Liver (tissue), 9 donors: Measurements from ENCODE around the gene CRACR2A. TPM values are rescaled to one million over a fixed set of nuclear protein-coding genes. Genes with fewer than 3 reads are reported as not detected.

Source experiments
- DNase-seq: peaks from one replicate; pipeline ENCODE4 v3.0.0-alpha.2; 2017; ENCODE audit warnings: low spot score
- H3K27ac ChIP-seq, 2 donors: one replicate each; pipeline ENCODE4 v1.7.0; 2013; ENCODE audit warnings: inconsistent platforms in 2 of 2, low read length in 2 of 2, control low read depth in 1 of 2, low read depth in 1 of 2, mild to moderate bottlenecking in 1 of 2
- H3K27me3 ChIP-seq, 4 donors: one replicate each; pipeline versions ENCODE4 v1.6.1 to v1.7.0; 2013; ENCODE audit warnings: low read length in 3 of 4, inconsistent platforms in 1 of 4, mild to moderate bottlenecking in 1 of 4, moderate library complexity in 1 of 4; ENCODE audit not compliant: control insufficient read depth in 4 of 4, insufficient read depth in 4 of 4
- H3K36me3 ChIP-seq, 4 donors: one replicate each; pipeline versions ENCODE4 v1.6.1 to v1.7.0; 2013; ENCODE audit warnings: low read length in 3 of 4, mild to moderate bottlenecking in 3 of 4, low read depth in 1 of 4, moderate library complexity in 1 of 4; ENCODE audit not compliant: control insufficient read depth in 4 of 4, insufficient read depth in 3 of 4
- H3K4me1 ChIP-seq, 4 donors: one replicate each; pipeline versions ENCODE4 v1.6.1 to v1.7.0; 2013; ENCODE audit warnings: low read length in 3 of 4, mild to moderate bottlenecking in 3 of 4, moderate library complexity in 1 of 4; ENCODE audit not compliant: control insufficient read depth in 4 of 4, insufficient read depth in 4 of 4
- H3K4me3 ChIP-seq, 3 donors: one replicate each; pipeline versions ENCODE4 v1.6.1 to v1.7.0; 2013; ENCODE audit warnings: low read length in 3 of 3, control low read depth in 1 of 3, low read depth in 1 of 3, mild to moderate bottlenecking in 1 of 3
- H3K9ac ChIP-seq, 2 donors: one replicate each; pipeline ENCODE4 v1.7.0; 2013; ENCODE audit warnings: low read length in 2 of 2, mild to moderate bottlenecking in 2 of 2, moderate library complexity in 2 of 2, control low read depth in 1 of 2, low read depth in 1 of 2
- H3K9me3 ChIP-seq, 4 donors: one replicate each; pipeline versions ENCODE4 v1.6.1 to v1.7.0; 2013; ENCODE audit warnings: low read length in 3 of 4; ENCODE audit not compliant: control insufficient read depth in 4 of 4
- ATF3 ChIP-seq: IDR thresholded peaks from 2 replicates; pipeline ENCODE4 v1.6.1; 2016; ENCODE audit warnings: antibody characterized with exemption
- CTCF ChIP-seq: fragments of 150-350 bp; IDR thresholded peaks from 2 replicates; pipeline ENCODE4 v1.5.1; 2017; ENCODE audit warnings: improper control_type of control experiment, low read depth, low read length; ENCODE audit not compliant: missing input control
- EGR1 ChIP-seq, 2 donors: IDR thresholded peaks; 2 replicates each; pipeline ENCODE4 v1.6.1; 2016 to 2018; ENCODE audit warnings: antibody characterized with exemption in 2 of 2, low read depth in 2 of 2
- FOXA1 ChIP-seq: IDR thresholded peaks from 2 replicates; pipeline ENCODE4 v1.6.1; 2016; ENCODE audit warnings: antibody characterized with exemption
- FOXA2 ChIP-seq: IDR thresholded peaks from 2 replicates; pipeline ENCODE4 v1.6.1; 2016; ENCODE audit warnings: antibody characterized with exemption
- GABPA ChIP-seq, 2 donors: IDR thresholded peaks in 1 of 2; conservative IDR thresholded peaks in 1 of 2; 2 replicates each; pipeline ENCODE4 v1.6.1; 2016; ENCODE audit warnings: antibody characterized with exemption in 2 of 2, mild to moderate bottlenecking in 1 of 2, moderate library complexity in 1 of 2
- HNF4A ChIP-seq, 2 donors: conservative IDR thresholded peaks; 2 replicates each; pipeline ENCODE4 v1.6.1; 2016; ENCODE audit warnings: antibody characterized with exemption in 2 of 2, mild to moderate bottlenecking in 2 of 2
- HNF4G ChIP-seq: IDR thresholded peaks from 2 replicates; pipeline ENCODE4 v1.6.1; 2016; ENCODE audit warnings: antibody characterized with exemption
- JUND ChIP-seq, 2 donors: IDR thresholded peaks; 2 replicates each; pipeline ENCODE4 v1.6.1; 2016; ENCODE audit warnings: antibody characterized with exemption in 2 of 2
- MAX ChIP-seq: IDR thresholded peaks from 2 replicates; pipeline ENCODE4 v1.6.1; 2016; ENCODE audit warnings: antibody characterized with exemption
- NR2F2 ChIP-seq: IDR thresholded peaks from 2 replicates; pipeline ENCODE4 v1.6.1; 2016; ENCODE audit warnings: antibody characterized with exemption
- RAD21 ChIP-seq, 2 donors: IDR thresholded peaks; 2 replicates each; pipeline ENCODE4 v1.6.1; 2016; ENCODE audit warnings: antibody characterized with exemption in 2 of 2, mild to moderate bottlenecking in 2 of 2
- RXRA ChIP-seq, 2 donors: IDR thresholded peaks; 2 replicates each; pipeline ENCODE4 v1.6.1; 2017 to 2018; ENCODE audit warnings: antibody characterized with exemption in 2 of 2, mild to moderate bottlenecking in 1 of 2
- SP1 ChIP-seq: IDR thresholded peaks from 2 replicates; pipeline ENCODE4 v1.6.1; 2018; ENCODE audit warnings: antibody characterized with exemption, mild to moderate bottlenecking
- TAF1 ChIP-seq: conservative IDR thresholded peaks from 2 replicates; pipeline ENCODE4 v1.6.1; 2016; ENCODE audit warnings: antibody characterized with exemption, mild to moderate bottlenecking
- YY1 ChIP-seq: IDR thresholded peaks from 2 replicates; pipeline ENCODE4 v1.6.1; 2016; ENCODE audit warnings: antibody characterized with exemption, mild to moderate bottlenecking
- ZBTB33 ChIP-seq: IDR thresholded peaks from 2 replicates; pipeline ENCODE4 v1.6.1; 2016; ENCODE audit warnings: antibody characterized with exemption
- WGBS: extraction: QIAGEN DNeasy Blood & Tissue Kit; methylation state at CpG from one replicate; pipeline ENCODE4 v1.1.7; 2013; 5-methylcytosine and 5-hydroxymethylcytosine counted together
- polyA plus RNA-seq, 2 donors: library from polyadenylated mRNA; stranded (reverse) in 1 of 2; unstranded in 1 of 2; fragments of 200-250 nt in 1 of 2; fragments of >200 nt in 1 of 2; fragmentation: Nextera tagmentation in 1 of 2; extraction: Ambion mirVana in 1 of 2; gene quantifications; one replicate each; pipeline versions ENCODE4 v1.2.1 to v1.2.3, GENCODE V29; 2013 to 2015
- total RNA-seq, 2 donors: library from RNA; depleted of rRNA; stranded (reverse); fragments of >200 nt; gene quantifications; one replicate each; pipeline ENCODE4 v1.2.3, GENCODE V29; 2014
- donor health status: healthy.
- donor health status: healthy.
- donor health status: healthy.
- donor health status: healthy.
- donor health status: healthy.

CRACR2A gene
- total and polyA plus RNA-seq, 4 donors = 0.33 to 4.2 (median 1.4) TPM

GRCh38 chr12:3587402-3588013 is 165.4 kb downstream of the CRACR2A start (continued):
- TF ChIP-seq ZBTB33 (no peak), HNF4G (no peak), HNF4A (conservative IDR thresholded peaks at IDR 0.05) (no peak)

- no peak overlapping the region for H3K9ac ChIP-seq
- H3K4me1 ChIP-seq = no peaks in the 10 kb centered on the region
- DNase-seq = no peak
- no peak overlapping the region for H3K27ac ChIP-seq
- H3K9me3 ChIP-seq = peaks cover 0 to 7% (median 2%) of the 10 kb centered on the region in 4 donors
- WGBS = 90% methylated on average over 8 of the region's 8 CpGs
- H3K36me3 ChIP-seq = no peaks in the 10 kb centered on the region
- H3K4me3 ChIP-seq = no peak overlapping the region
- TF ChIP-seq FOXA2 (no peak), HNF4A (conservative IDR thresholded peaks at IDR 0.05) (no peak), NR2F2 (no peak), HNF4G (no peak), RAD21 (IDR thresholded peaks at IDR 0.05) (no peak), JUND (IDR thresholded peaks at IDR 0.05) (no peak), EGR1 (IDR thresholded peaks at IDR 0.05; ENCODE audit: low read depth in 2 of 2) (no peak), ATF3 (no peak), FOXA1 (no peak), RXRA (IDR thresholded peaks at IDR 0.05) (no peak), GABPA (IDR thresholded peaks at IDR 0.05 in 1 of 2, conservative IDR thresholded peaks at IDR 0.05 in 1 of 2) (no peak)
- no peaks in the 10 kb centered on the region for H3K27me3 ChIP-seq
Measured at GRCh38 chr12:3583656-3584334, 169.1 kb downstream of the CRACR2A start.

GRCh38 chr12:3580094-3580749 is 172.7 kb downstream of the CRACR2A start:
- H3K36me3 ChIP-seq = no peaks in the 10 kb centered on the region
- WGBS = 87% methylated on average over 13 of the region's 13 CpGs
- TF ChIP-seq MAX = no peak
- TF ChIP-seq CTCF = no peak
- no peak for TF ChIP-seq HNF4A (conservative IDR thresholded peaks at IDR 0.05)
- no peak for TF ChIP-seq FOXA2
- TF ChIP-seq FOXA1 = no peak
- TF ChIP-seq YY1 = no peak
- no peak for TF ChIP-seq TAF1
- TF ChIP-seq HNF4G = no peak
- no peak for TF ChIP-seq JUND (IDR thresholded peaks at IDR 0.05)
- no peak for TF ChIP-seq GABPA (IDR thresholded peaks at IDR 0.05 in 1 of 2, conservative IDR thresholded peaks at IDR 0.05 in 1 of 2)
- TF ChIP-seq NR2F2 = no peak
- no peak for TF ChIP-seq EGR1 (IDR thresholded peaks at IDR 0.05; ENCODE audit: low read depth in 2 of 2)
- no peak for TF ChIP-seq RAD21 (IDR thresholded peaks at IDR 0.05)
- no peak for TF ChIP-seq SP1
- no peak for DNase-seq
- no peak overlapping the region for H3K9ac ChIP-seq
- no peak overlapping the region for H3K27ac ChIP-seq
- no peak overlapping the region for H3K4me3 ChIP-seq
- H3K4me1 ChIP-seq = no peaks in the 10 kb centered on the region
- H3K27me3 ChIP-seq = no peaks in the 10 kb centered on the region
- peaks cover 0 to 7% (median 2%) of the 10 kb centered on the region in 4 donors for H3K9me3 ChIP-seq
